SU-DHL-6 (cell line): ENCODE data around the gene RAB22A.

ENCODE experiments used
- H2AFZ ChIP-seq: fragments of 200-600 bp; sonication (generic); 2 replicates; pipeline ENCODE4 v1.6.1; 2014; ENCODE audit warnings: low read depth, mild to moderate bottlenecking, moderate library complexity, mixed read lengths, antibody characterized with exemption, low read length; ENCODE audit not compliant: severe bottlenecking
- H3F3A ChIP-seq: fragments of 200-600 bp; shearing (Covaris generic); 2 replicates; pipeline ENCODE4 v1.6.0; 2016; ENCODE audit warnings: antibody characterized with exemption, mild to moderate bottlenecking; ENCODE audit not compliant: insufficient read depth
- H3K27ac ChIP-seq: fragments of 200-600 bp; sonication (generic); 2 replicates; pipeline ENCODE4 v1.5.1; 2016; ENCODE audit warnings: low read depth, mild to moderate bottlenecking, low read length, moderate library complexity, mixed read lengths
- H3K27me3 ChIP-seq: fragments of 200-600 bp; sonication (generic), shearing (Covaris generic); 2 replicates; pipeline ENCODE4 v1.6.0; 2014; ENCODE audit warnings: mild to moderate bottlenecking, low read length
- H3K36me3 ChIP-seq: fragments of 200-600 bp; sonication (generic); 2 replicates; pipeline ENCODE4 v1.6.1; 2014; ENCODE audit warnings: mild to moderate bottlenecking, low read length, mixed read lengths
- H3K4me2 ChIP-seq: fragments of 300-600, 200-600 bp; shearing (Covaris generic), sonication (generic); 2 replicates; pipeline ENCODE4 v1.6.0; 2014; ENCODE audit warnings: low read length, low read depth, mild to moderate bottlenecking; ENCODE audit not compliant: poor library complexity, severe bottlenecking
- H3K4me3 ChIP-seq: fragments of 200-600 bp; sonication (generic); 2 replicates; pipeline ENCODE4 v1.5.1; 2014; ENCODE audit warnings: antibody characterized with exemption, low read length, mild to moderate bottlenecking, mixed read lengths; ENCODE audit not compliant: insufficient read depth, poor library complexity, severe bottlenecking
- H3K79me2 ChIP-seq: fragments of 200-600 bp; sonication (generic); 2 replicates; pipeline ENCODE4 v1.6.1; 2014; ENCODE audit warnings: mild to moderate bottlenecking, low read length, moderate library complexity; ENCODE audit not compliant: insufficient read depth
- H3K9ac ChIP-seq: fragments of 200-600 bp; sonication (generic); 2 replicates; pipeline ENCODE4 v1.7.0; 2014; ENCODE audit warnings: mild to moderate bottlenecking, low read length
- H3K9me2 ChIP-seq: fragments of 200-600 bp; sonication (generic); replicated peaks from 2 replicates; pipeline ENCODE4 v1.6.1; 2014; ENCODE audit warnings: low read length; ENCODE audit not compliant: insufficient read depth
- H3K9me3 ChIP-seq: fragments of 200-600 bp; sonication (generic); 2 replicates; pipeline ENCODE4 v1.6.1; 2014; ENCODE audit warnings: low read length, mixed read lengths; ENCODE audit not compliant: insufficient read depth
- H4K20me1 ChIP-seq: fragments of 200-600 bp; sonication (generic); 2 replicates; pipeline ENCODE4 v1.6.1; 2014; ENCODE audit warnings: low read depth, mild to moderate bottlenecking, antibody characterized with exemption, low read length, moderate library complexity, mixed read lengths
- CTCF ChIP-seq: fragments of 200-600 bp; sonication (generic); IDR thresholded peaks from one replicate; pipeline ENCODE4 v1.5.1; 2017; ENCODE audit warnings: antibody characterized with exemption, mild to moderate bottlenecking, low read length, moderate library complexity; ENCODE audit not compliant: insufficient read depth, poor library complexity, severe bottlenecking
- EZH2phosphoT487 ChIP-seq: fragments of 200-600 bp; sonication (generic), shearing (Covaris generic); conservative IDR thresholded peaks from 2 replicates; pipeline ENCODE4 v1.6.1; 2018; ENCODE audit warnings: mild to moderate bottlenecking, antibody characterized with exemption, low read length, moderate library complexity, mixed read lengths

Gene RAB22A

GRCh38 chr20:58374906-58375758 is 65.6 kb downstream of the RAB22A start:
- Histone ChIP-seq H3K79me2 (no peaks in the 10 kb centered on the region), H2AFZ (no peak overlapping the region), H4K20me1 (no peaks in the 10 kb centered on the region), H3K9me2 (no peaks in the 10 kb centered on the region), H3K4me2 (no peak overlapping the region), H3K9ac (no peak overlapping the region), H3F3A (no peaks in the 10 kb centered on the region), H3K9me3 (no peaks in the 10 kb centered on the region), H3K27ac (no peak overlapping the region), H3K4me3 (no peak overlapping the region), H3K27me3 (no peaks in the 10 kb centered on the region), H3K36me3 (no peaks in the 10 kb centered on the region)
- TF ChIP-seq EZH2phosphoT487 (no peak), CTCF (no peak)

- H3K79me2 ChIP-seq, result no peaks in the 10 kb centered on the region
- no peak overlapping the region for H2AFZ ChIP-seq
- no peaks in the 10 kb centered on the region for H3F3A ChIP-seq
- no peaks in the 10 kb centered on the region for H4K20me1 ChIP-seq
- TF ChIP-seq EZH2phosphoT487, result no peak
- TF ChIP-seq CTCF, result no peak
- H3K27ac ChIP-seq, result no peak overlapping the region
- H3K9me2 ChIP-seq, result no peaks in the 10 kb centered on the region
- H3K4me3 ChIP-seq, result no peak overlapping the region
- H3K4me2 ChIP-seq, result no peak overlapping the region
- no peaks in the 10 kb centered on the region for H3K9me3 ChIP-seq
- no peaks in the 10 kb centered on the region for H3K36me3 ChIP-seq
- H3K27me3 ChIP-seq, result no peaks in the 10 kb centered on the region
- H3K9ac ChIP-seq, result no peak overlapping the region
These were observed 66.3 kb downstream of the RAB22A start for GRCh38 chr20:58375759-58376352.

GRCh38 chr20:58377017-58377416 is 67.5 kb downstream of the RAB22A start:
- Histone ChIP-seq H3K4me2 (no peak overlapping the region), H3K27ac (no peak overlapping the region), H3K79me2 (no peaks in the 10 kb centered on the region), H3K9me2 (no peaks in the 10 kb centered on the region), H3K27me3 (no peaks in the 10 kb centered on the region), H3K36me3 (no peaks in the 10 kb centered on the region), H4K20me1 (no peaks in the 10 kb centered on the region), H2AFZ (no peak overlapping the region), H3K4me3 (no peak overlapping the region), H3F3A (no peaks in the 10 kb centered on the region), H3K9me3 (peaks cover 8% of the 10 kb centered on the region; the same call in 1 of the 2 replicates), H3K9ac (no peak overlapping the region)
- TF ChIP-seq CTCF, result no peak
- TF ChIP-seq EZH2phosphoT487, result no peak
